Trophoblast cell (in vitro differentiated cells and primary cell): Measurements from ENCODE around the gene ACRBP.

Experiments
- DNase-seq, 2 donors: peaks; one replicate each; pipeline ENCODE4 v3.0.0-alpha.2; 2016
- H2AFZ ChIP-seq: 2 replicates; pipeline ENCODE4 v1.6.1; 2013; ENCODE audit warnings: low read length, moderate library complexity, mild to moderate bottlenecking; ENCODE audit not compliant: insufficient read depth, poor library complexity
- H2AK5ac ChIP-seq: 2 replicates; pipeline ENCODE4 v1.6.1; 2013; ENCODE audit warnings: mild to moderate bottlenecking, low read length
- H2BK120ac ChIP-seq: 2 replicates; pipeline ENCODE4 v1.6.1; 2013; ENCODE audit warnings: low read length, mild to moderate bottlenecking, moderate library complexity; ENCODE audit not compliant: insufficient read depth, poor library complexity
- H2BK12ac ChIP-seq: 2 replicates; pipeline ENCODE4 v1.6.1; 2013; ENCODE audit warnings: mild to moderate bottlenecking, low read length, moderate library complexity
- H2BK5ac ChIP-seq: 2 replicates; pipeline ENCODE4 v1.6.1; 2013; ENCODE audit warnings: low read length, low read depth, moderate library complexity, mild to moderate bottlenecking; ENCODE audit not compliant: poor library complexity
- H3K14ac ChIP-seq: 2 replicates; pipeline ENCODE4 v1.6.1; 2013; ENCODE audit warnings: mild to moderate bottlenecking, low read length
- H3K18ac ChIP-seq: 2 replicates; pipeline ENCODE4 v1.6.1; 2013; ENCODE audit warnings: mild to moderate bottlenecking, low read length
- H3K23ac ChIP-seq: 2 replicates; pipeline ENCODE4 v1.6.1; 2013; ENCODE audit warnings: low read length
- H3K27ac ChIP-seq: 2 replicates; pipeline ENCODE4 v1.5.1; 2013; ENCODE audit warnings: low read depth, mild to moderate bottlenecking, inconsistent platforms, low read length, moderate library complexity
- H3K27me3 ChIP-seq: 2 replicates; pipeline ENCODE4 v1.6.1; 2013; ENCODE audit warnings: inconsistent platforms, mild to moderate bottlenecking, low read length, moderate library complexity; ENCODE audit not compliant: insufficient read depth
- H3K36me3 ChIP-seq, 2 experiments: 1 replicate in 1 of 2; 2 replicates in 1 of 2; pipeline ENCODE4 v1.6.1; 2013; ENCODE audit warnings: low read length in 2 of 2, mild to moderate bottlenecking in 2 of 2, moderate library complexity in 1 of 2; ENCODE audit not compliant: insufficient read depth in 2 of 2, control insufficient read depth in 1 of 2
- H3K4ac ChIP-seq: 2 replicates; pipeline ENCODE4 v1.6.1; 2013; ENCODE audit warnings: low read depth, mild to moderate bottlenecking, low read length, moderate library complexity
- H3K4me1 ChIP-seq, 2 experiments: 1 replicate in 1 of 2; 2 replicates in 1 of 2; pipeline ENCODE4 v1.6.1; 2013; ENCODE audit warnings: low read length in 2 of 2, mild to moderate bottlenecking in 2 of 2, moderate library complexity in 1 of 2; ENCODE audit not compliant: insufficient read depth in 2 of 2, control insufficient read depth in 1 of 2
- H3K4me2 ChIP-seq: 2 replicates; pipeline ENCODE4 v1.6.1; 2013; ENCODE audit warnings: inconsistent platforms, mild to moderate bottlenecking, low read length, moderate library complexity
- H3K4me3 ChIP-seq: 2 replicates; pipeline ENCODE4 v1.5.1; 2013; ENCODE audit warnings: mild to moderate bottlenecking, low read depth, low read length, inconsistent platforms
- H3K79me1 ChIP-seq: one replicate; pipeline ENCODE4 v1.6.1; 2013; ENCODE audit warnings: low read length
- H3K79me2 ChIP-seq: 2 replicates; pipeline ENCODE4 v1.6.1; 2013; ENCODE audit warnings: low read length, mild to moderate bottlenecking; ENCODE audit not compliant: control insufficient read depth, insufficient read depth, poor library complexity
- H3K9ac ChIP-seq: 2 replicates; pipeline ENCODE4 v1.6.1; 2013; ENCODE audit warnings: mild to moderate bottlenecking, low read length
- H3K9me3 ChIP-seq: 2 replicates; pipeline ENCODE4 v1.6.1; 2013; ENCODE audit warnings: low read depth, mild to moderate bottlenecking, control low read depth, inconsistent platforms, low read length; ENCODE audit not compliant: insufficient read depth
- H4K12ac ChIP-seq: 2 replicates; pipeline ENCODE4 v1.6.1; 2013; ENCODE audit warnings: low read depth, mild to moderate bottlenecking, low read length, moderate library complexity
- H4K8ac ChIP-seq: 2 replicates; pipeline ENCODE4 v1.6.1; 2013; ENCODE audit warnings: low read depth, mild to moderate bottlenecking, low read length, moderate library complexity
- H4K91ac ChIP-seq: one replicate; pipeline ENCODE4 v1.6.1; 2013; ENCODE audit warnings: low read depth, mild to moderate bottlenecking, low read length, moderate library complexity
- WGBS: extraction: QIAGEN DNeasy Blood & Tissue Kit; methylation state at CpG from one replicate; pipeline ENCODE4 v1.1.7; 2013; ENCODE audit warnings: missing lambda C conversion rate; ENCODE audit not compliant: insufficient read length, insufficient coverage; ENCODE audit errors: extremely low coverage; 5-methylcytosine and 5-hydroxymethylcytosine counted together

The ACRBP gene

DNA sequence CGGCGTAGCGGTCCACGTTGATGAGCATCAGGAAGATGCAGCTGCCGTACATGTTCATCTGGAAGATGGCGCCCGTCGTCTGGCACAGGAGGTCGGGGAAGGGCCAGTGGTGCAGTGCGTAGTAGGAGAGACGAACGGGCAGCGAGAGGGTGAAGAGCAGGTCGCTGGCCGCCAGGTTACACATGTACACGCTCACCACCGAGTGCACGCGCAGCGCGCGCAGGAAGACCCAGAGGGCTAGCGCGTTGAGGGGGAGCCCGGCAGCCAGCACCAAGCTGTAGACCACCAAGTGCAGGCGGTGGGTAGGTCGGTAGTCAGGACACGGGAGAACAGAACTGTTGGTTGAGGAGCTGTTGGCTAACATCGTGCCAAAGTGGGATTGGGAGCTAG, 26.4 kb downstream of the ACRBP start:
- no CpG with 5 or more reads among the region's 29 CpGs for WGBS
- no peak overlapping the region for H3K4me2 ChIP-seq
- H3K79me2 ChIP-seq = no peaks in the 10 kb centered on the region
- H3K79me1 ChIP-seq = peaks cover 3% of the 10 kb centered on the region
- no peak overlapping the region for H3K9ac ChIP-seq
- H2BK5ac ChIP-seq = no peak overlapping the region
- H2BK120ac ChIP-seq = no peak overlapping the region
- peak overlapping the region; percentile 10 for H4K12ac ChIP-seq
- H3K27me3 ChIP-seq = peaks cover 3% of the 10 kb centered on the region
- no peak overlapping the region for H2BK12ac ChIP-seq
- no peak overlapping the region for H4K91ac ChIP-seq
- H3K27ac ChIP-seq = no peak overlapping the region
- H3K4me1 ChIP-seq = peaks cover 3 to 7% of the 10 kb centered on the region in 2 experiments
- peak overlapping the region; percentile 25 for H4K8ac ChIP-seq
- H3K18ac ChIP-seq = no peak overlapping the region
- no peaks in the 10 kb centered on the region for H3K36me3 ChIP-seq
- no peak overlapping the region for H3K4me3 ChIP-seq
- H3K4ac ChIP-seq = no peak overlapping the region
- H3K9me3 ChIP-seq = peaks cover 2% of the 10 kb centered on the region
- DNase-seq = no peak
- H3K23ac ChIP-seq = no peak overlapping the region
- H2AFZ ChIP-seq = no peak overlapping the region
- no peak overlapping the region for H3K14ac ChIP-seq
- H2AK5ac ChIP-seq = no peak overlapping the region

DNA sequence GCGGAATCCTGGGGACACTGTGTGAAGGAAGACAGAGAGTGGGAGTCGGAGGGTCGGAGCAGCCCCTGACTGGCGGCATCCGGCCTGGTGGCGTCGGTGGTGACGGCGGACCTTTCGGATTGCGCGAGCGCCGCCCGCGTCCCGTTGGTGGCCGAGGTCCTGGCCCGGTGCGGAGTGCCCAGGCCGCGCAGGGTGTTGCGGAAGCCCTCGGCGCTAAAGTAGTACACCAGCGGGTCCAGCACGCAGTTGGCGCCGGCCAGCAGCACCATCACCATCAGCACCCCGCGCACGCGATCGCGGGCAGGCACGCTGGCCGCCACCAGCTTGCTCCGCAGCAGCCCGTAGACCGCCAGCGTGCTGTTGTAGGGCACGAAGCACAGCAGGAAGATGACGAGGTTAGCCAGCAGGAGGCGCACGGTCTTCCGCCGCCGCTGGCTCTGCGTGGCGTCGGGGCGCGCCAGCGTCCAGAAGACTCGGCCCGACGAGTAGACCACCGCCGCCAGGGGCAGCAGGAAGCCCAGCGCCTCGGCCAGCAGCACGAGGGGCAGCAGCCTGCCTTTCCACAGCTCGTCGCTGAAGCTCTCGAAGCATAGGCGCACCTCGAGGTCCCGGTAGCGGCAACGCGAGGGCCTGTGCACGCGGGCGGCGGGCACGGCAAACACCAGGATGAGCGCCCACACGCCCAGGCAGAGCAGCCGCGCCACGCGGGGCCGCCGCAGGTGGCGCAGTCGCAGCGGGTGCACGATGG, 26.9 kb downstream of the ACRBP start:
- Histone ChIP-seq H3K4ac (no peak overlapping the region), H2BK120ac (no peak overlapping the region), H3K14ac (no peak overlapping the region), H3K27ac (no peak overlapping the region), H3K4me3 (no peak overlapping the region), H2AFZ (peak overlapping the region; percentile 56), H3K27me3 (peaks cover 3% of the 10 kb centered on the region), H2AK5ac (no peak overlapping the region), H4K91ac (peak overlapping the region; percentile 10), H3K4me1 (peaks cover 3 to 7% of the 10 kb centered on the region in 2 experiments), H3K9ac (no peak overlapping the region), H3K23ac (no peak overlapping the region), H4K12ac (peak overlapping the region; percentile 10), H2BK12ac (no peak overlapping the region), H3K9me3 (peaks cover 2% of the 10 kb centered on the region), H3K18ac (no peak overlapping the region), H3K79me1 (peaks cover 3% of the 10 kb centered on the region), H2BK5ac (no peak overlapping the region), H4K8ac (peak overlapping the region; percentile 55), H3K4me2 (peak overlapping the region; percentile 53), H3K36me3 (no peaks in the 10 kb centered on the region), H3K79me2 (no peaks in the 10 kb centered on the region)
- whole genome bisulfite sequencing = no CpG with 5 or more reads among the region's 88 CpGs
- peak in 1 of 2 donors; percentile 54 for DNase-seq

DNA sequence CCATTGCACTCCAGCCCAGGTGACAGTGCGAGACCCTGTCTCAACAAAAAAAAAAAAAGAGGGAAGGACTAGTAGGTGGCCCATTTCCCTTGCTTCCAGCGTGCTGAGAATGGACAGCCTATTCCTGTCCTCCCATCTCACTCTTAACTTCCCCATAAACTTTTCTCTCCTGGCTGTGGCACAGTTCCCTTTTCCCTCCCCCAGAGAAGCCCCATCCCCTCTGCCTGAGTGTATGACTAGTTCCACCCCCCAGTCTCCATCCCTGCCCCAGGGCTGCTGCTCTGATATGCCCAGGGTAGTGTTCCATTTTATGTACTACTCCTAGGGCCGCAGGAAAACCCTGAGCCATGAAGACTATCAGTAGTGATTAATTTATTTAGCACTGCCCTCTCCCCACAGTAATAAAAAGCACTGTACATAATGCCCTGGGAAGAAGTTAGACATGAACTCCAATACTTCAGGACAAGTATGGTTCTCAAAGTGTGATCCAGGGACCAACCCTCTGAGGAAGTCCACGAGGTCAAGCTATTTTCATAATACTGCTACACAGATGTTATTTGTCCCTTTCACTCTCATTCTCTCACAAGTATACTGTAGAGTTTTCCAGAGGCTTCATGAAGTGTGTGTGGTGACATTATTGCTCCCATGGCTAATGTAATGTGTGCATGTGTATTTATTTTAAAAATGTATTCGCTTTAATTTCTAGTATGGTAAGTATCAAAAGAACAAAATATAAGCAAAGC, 28.6 kb downstream of the ACRBP start:
- no peak overlapping the region for H4K12ac ChIP-seq
- H2BK5ac ChIP-seq = no peak overlapping the region
- H3K79me2 ChIP-seq = no peaks in the 10 kb centered on the region
- H3K36me3 ChIP-seq = no peaks in the 10 kb centered on the region
- no peak overlapping the region for H2BK12ac ChIP-seq
- H3K4me3 ChIP-seq = no peak overlapping the region
- H3K4ac ChIP-seq = no peak overlapping the region
- H3K27me3 ChIP-seq = peaks cover 3% of the 10 kb centered on the region
- no peak overlapping the region for H3K4me2 ChIP-seq
- no CpG with 5 or more reads among the region's 5 CpGs for WGBS
- H3K27ac ChIP-seq = no peak overlapping the region
- no peak overlapping the region for H4K91ac ChIP-seq
- H3K14ac ChIP-seq = no peak overlapping the region
- H3K4me1 ChIP-seq = peaks cover 9 to 12% of the 10 kb centered on the region in 2 experiments
- H3K9ac ChIP-seq = no peak overlapping the region
- no peak overlapping the region for H2AK5ac ChIP-seq
- no peak for DNase-seq
- peaks cover 8% of the 10 kb centered on the region for H3K79me1 ChIP-seq
- no peak overlapping the region for H3K23ac ChIP-seq
- no peak overlapping the region for H3K18ac ChIP-seq
- H2BK120ac ChIP-seq = no peak overlapping the region
- no peak overlapping the region for H4K8ac ChIP-seq
- no peak overlapping the region for H2AFZ ChIP-seq
- H3K9me3 ChIP-seq = peaks cover 2% of the 10 kb centered on the region

DNA sequence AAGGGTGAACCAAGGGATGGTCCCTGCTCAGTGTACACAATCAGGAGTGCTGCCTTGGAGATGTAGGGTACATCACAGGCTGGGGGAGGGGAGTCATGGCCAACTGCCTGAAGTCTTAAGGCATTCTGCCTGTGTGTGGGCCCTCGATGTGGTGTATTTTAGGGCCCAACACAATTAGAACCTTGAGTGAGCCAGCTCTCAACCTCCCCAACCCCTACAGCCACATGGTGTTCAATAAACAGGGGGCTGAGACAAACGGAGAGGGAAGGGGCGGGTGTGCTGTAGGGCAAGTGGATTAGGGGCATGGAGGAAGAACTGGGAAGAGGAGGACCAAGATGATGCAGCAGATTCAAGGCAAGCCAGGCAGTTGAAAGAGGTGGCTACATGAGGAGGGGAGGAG, 31.4 kb downstream of the ACRBP start:
- Histone ChIP-seq H2BK120ac (no peak overlapping the region), H3K9ac (no peak overlapping the region), H3K27ac (no peak overlapping the region), H3K4me3 (no peak overlapping the region), H3K79me2 (peaks cover 5% of the 10 kb centered on the region), H3K79me1 (peaks cover 19% of the 10 kb centered on the region), H2AK5ac (no peak overlapping the region), H3K18ac (no peak overlapping the region), H3K27me3 (peaks cover 3% of the 10 kb centered on the region), H3K4ac (no peak overlapping the region), H4K91ac (no peak overlapping the region), H4K12ac (no peak overlapping the region), H3K14ac (no peak overlapping the region), H2AFZ (no peak overlapping the region), H2BK5ac (no peak overlapping the region), H3K9me3 (peaks cover 2% of the 10 kb centered on the region), H3K36me3 (no peaks in the 10 kb centered on the region), H3K4me2 (no peak overlapping the region), H3K4me1 (peaks cover 21 to 27% of the 10 kb centered on the region in 2 experiments), H4K8ac (no peak overlapping the region), H3K23ac (no peak overlapping the region), H2BK12ac (no peak overlapping the region)
- WGBS = no CpG with 5 or more reads among the region's 3 CpGs
- no peak for DNase-seq
